ENCODE results near the gene RANGAP1.

Gene RANGAP1

DNA sequence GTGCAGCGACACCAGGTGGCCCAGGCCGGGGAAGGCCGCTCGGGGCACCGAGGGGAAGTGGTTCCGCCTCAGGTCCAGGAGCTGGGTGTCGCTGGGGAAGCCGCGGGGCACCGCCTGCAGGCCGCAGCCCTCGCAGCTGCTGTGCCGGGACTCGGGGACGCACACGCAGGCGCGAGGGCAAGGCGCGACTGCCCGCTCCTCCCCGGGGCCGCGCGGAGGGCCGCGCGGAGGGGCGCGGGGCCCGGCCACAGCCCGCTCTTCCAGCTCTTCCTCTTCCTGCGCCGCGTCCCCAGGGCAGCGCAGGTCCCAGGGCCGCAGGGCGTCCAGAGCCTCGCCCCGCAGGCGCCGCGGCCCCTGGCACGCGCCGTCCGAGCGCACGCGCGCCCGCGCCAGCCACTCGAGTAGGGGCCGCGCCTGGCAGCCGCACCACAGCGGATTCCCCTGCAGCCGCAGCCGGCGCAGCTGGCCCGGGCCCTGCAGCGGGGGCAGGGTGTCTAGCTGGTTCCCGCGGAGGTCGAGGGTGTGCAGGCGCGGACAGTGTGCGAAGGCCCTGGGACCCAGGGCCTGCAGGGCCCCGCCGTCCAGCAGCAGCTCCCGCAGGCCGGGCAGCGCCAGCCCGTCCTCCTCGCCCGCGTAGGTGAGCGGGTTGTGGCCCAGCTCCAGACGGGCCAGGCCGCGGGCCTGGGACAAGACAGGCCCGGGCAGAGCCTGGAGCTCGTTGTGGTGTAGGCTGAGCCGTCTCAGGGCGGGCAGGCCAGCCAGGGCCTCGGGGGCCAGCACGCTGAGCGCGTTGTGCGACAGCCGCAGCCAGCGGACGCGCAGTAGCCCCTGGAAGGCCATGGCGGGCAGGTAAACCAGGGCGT is 48.0 kb downstream of the RANGAP1 start:
- no peaks in the 10 kb centered on the region for H3K27me3 ChIP-seq (ENCODE audit: control insufficient read depth in 1 of 2, insufficient read depth in 2 of 2, low read length in 2 of 2)

DNA sequence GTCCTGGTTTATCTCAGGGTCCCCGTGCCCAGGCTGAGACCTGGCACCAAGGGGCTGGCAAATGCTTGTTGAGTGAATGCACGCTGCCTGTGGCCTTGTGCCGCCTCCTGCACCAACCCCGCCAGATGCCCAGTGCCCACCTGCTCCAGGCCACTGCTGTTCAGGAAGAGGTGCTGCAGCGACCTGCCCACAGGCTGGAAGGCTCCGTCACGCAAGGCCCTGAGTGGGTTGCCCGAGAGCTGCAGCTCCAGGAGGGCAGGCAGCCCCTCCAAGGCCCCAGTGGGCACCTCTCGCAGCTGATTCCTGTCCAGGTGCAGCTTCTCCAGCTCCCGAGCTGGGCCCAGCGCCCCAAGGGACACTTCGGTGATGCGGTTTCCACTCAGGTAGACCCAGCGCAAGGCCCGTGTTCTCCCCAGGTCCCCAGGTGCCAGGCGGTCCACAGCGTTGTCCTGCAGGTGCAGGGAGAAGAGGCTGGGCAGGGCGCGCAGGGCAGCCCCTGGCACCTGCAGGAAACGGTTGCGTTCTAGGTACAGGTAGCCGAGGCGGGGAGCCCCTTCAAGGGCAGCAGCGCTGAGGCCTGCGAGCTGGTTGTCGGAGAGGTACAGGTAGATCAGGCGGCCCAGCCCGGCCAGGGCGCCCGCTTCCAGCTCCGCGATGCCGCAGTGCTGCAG is 48.8 kb downstream of the RANGAP1 start:
- H3K4me3 ChIP-seq (ENCODE audit: low read depth in 1 of 2, low read length in 2 of 2), result peak overlapping the region; percentile 55 to 67
- peak overlapping the region; percentile 3 for H3K27ac ChIP-seq (ENCODE audit: low read depth, low read length)
- peaks cover 7 to 8% of the 10 kb centered on the region in 2 donors for H3K4me1 ChIP-seq (ENCODE audit: control insufficient read depth in 1 of 2, insufficient read depth in 2 of 2, low read length in 2 of 2)
- H3K9ac ChIP-seq (ENCODE audit: low read depth in 1 of 2, low read length in 2 of 2), result peak overlapping the region in 1 of 2 donors; percentile 47
- H3K36me3 ChIP-seq (ENCODE audit: control insufficient read depth in 1 of 2, insufficient read depth in 2 of 2, low read length in 2 of 2), result no peaks in the 10 kb centered on the region
- H3K27me3 ChIP-seq (ENCODE audit: control insufficient read depth in 1 of 2, insufficient read depth in 2 of 2, low read length in 2 of 2), result no peaks in the 10 kb centered on the region
- H3K9me3 ChIP-seq (ENCODE audit: control insufficient read depth in 1 of 2, low read length in 2 of 2), result no peaks in the 10 kb centered on the region

More for the DNA sequence above, 48.0 kb downstream of the RANGAP1 start:
- H3K27ac ChIP-seq (ENCODE audit: low read depth, low read length), result peak overlapping the region; percentile 3
- peak overlapping the region; percentile 55 to 67 for H3K4me3 ChIP-seq (ENCODE audit: low read depth in 1 of 2, low read length in 2 of 2)
- no peaks in the 10 kb centered on the region for H3K9me3 ChIP-seq (ENCODE audit: control insufficient read depth in 1 of 2, low read length in 2 of 2)
- peak overlapping the region in 1 of 2 donors; percentile 47 for H3K9ac ChIP-seq (ENCODE audit: low read depth in 1 of 2, low read length in 2 of 2)
- no peaks in the 10 kb centered on the region for H3K36me3 ChIP-seq (ENCODE audit: control insufficient read depth in 1 of 2, insufficient read depth in 2 of 2, low read length in 2 of 2)
- H3K4me1 ChIP-seq (ENCODE audit: control insufficient read depth in 1 of 2, insufficient read depth in 2 of 2, low read length in 2 of 2), result peaks cover 7 to 8% of the 10 kb centered on the region in 2 donors

DNA sequence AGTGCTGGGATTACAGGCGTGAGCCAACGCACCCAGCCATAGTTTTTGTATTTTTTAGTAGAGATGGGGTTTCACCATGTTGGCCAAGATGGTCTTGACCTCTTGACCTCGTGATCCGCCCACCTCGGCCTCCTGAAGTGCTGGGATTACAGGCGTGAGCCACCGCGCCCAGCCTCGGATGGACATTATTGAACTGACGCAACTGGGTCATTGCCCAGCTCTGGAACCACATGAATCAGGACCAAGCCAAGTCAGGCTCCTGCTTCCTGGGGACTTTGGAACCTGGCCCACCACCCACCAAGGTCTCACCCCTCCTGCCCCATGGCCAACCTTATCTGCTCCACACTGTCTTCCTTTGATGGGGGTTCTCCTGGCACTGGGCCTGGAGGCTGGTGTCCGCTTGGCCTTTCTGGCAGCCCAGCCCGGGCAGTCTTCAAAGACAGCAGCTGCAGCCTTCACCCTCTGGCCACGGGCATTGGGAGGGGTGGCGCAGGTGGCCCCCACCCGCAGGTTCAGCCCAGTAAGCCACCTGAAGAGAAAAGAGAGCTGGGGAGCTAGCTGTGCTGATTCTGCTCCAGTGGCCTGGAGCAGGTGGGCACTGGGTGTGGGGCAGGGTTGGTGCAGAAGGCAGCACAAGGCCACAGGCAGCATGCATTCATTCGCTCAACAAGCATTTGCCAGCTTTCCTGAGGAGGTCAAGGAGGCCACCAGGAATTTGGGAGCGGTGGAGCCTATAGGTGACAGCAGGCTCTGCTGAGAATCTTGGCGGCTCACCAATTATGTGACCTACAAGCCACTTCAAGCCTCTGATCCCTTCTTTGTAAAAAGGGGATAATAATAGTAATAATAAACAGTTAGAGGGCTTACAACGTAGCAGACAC is 50.9 kb downstream of the RANGAP1 start:
- Histone ChIP-seq H3K9ac (ENCODE audit: low read depth in 1 of 2, low read length in 2 of 2) (no peak overlapping the region), H3K4me1 (ENCODE audit: control insufficient read depth in 1 of 2, insufficient read depth in 2 of 2, low read length in 2 of 2) (peaks cover 7 to 8% of the 10 kb centered on the region in 2 donors), H3K4me3 (ENCODE audit: low read depth in 1 of 2, low read length in 2 of 2) (no peak overlapping the region), H3K9me3 (ENCODE audit: control insufficient read depth in 1 of 2, low read length in 2 of 2) (no peaks in the 10 kb centered on the region), H3K27me3 (ENCODE audit: control insufficient read depth in 1 of 2, insufficient read depth in 2 of 2, low read length in 2 of 2) (no peaks in the 10 kb centered on the region), H3K36me3 (ENCODE audit: control insufficient read depth in 1 of 2, insufficient read depth in 2 of 2, low read length in 2 of 2) (peaks cover 0 to 7% of the 10 kb centered on the region in 2 donors), H3K27ac (ENCODE audit: low read depth, low read length) (no peak overlapping the region)

DNA sequence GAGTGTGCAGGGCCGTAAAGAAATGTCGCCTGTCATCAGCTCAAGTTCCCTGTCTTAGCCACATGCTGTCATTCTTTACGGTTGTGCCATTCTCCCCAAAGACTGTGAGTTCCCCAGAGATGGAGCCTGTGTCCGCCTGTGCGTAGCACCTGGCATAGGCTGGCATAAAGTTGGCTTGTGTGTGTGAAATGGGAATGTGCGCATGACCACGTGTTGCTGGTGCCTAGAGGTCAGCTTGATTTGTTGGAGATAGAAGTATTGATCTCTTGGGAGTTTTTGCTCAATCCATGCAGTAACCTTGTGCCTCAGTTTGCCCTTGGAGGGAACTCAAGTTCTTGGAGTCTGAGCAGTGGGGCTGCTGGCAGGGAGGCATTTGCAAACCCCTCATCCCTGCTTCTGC is 54.6 kb downstream of the RANGAP1 start:
- peaks cover 9 to 37% of the 10 kb centered on the region in 2 donors for H3K36me3 ChIP-seq (ENCODE audit: control insufficient read depth in 1 of 2, insufficient read depth in 2 of 2, low read length in 2 of 2)
- no peak overlapping the region for H3K4me3 ChIP-seq (ENCODE audit: low read depth in 1 of 2, low read length in 2 of 2)
- H3K27ac ChIP-seq (ENCODE audit: low read depth, low read length), result no peak overlapping the region
- H3K9ac ChIP-seq (ENCODE audit: low read depth in 1 of 2, low read length in 2 of 2), result no peak overlapping the region
- H3K9me3 ChIP-seq (ENCODE audit: control insufficient read depth in 1 of 2, low read length in 2 of 2), result no peaks in the 10 kb centered on the region
- no peaks in the 10 kb centered on the region for H3K27me3 ChIP-seq (ENCODE audit: control insufficient read depth in 1 of 2, insufficient read depth in 2 of 2, low read length in 2 of 2)
- no peaks in the 10 kb centered on the region for H3K4me1 ChIP-seq (ENCODE audit: control insufficient read depth in 1 of 2, insufficient read depth in 2 of 2, low read length in 2 of 2)

DNA sequence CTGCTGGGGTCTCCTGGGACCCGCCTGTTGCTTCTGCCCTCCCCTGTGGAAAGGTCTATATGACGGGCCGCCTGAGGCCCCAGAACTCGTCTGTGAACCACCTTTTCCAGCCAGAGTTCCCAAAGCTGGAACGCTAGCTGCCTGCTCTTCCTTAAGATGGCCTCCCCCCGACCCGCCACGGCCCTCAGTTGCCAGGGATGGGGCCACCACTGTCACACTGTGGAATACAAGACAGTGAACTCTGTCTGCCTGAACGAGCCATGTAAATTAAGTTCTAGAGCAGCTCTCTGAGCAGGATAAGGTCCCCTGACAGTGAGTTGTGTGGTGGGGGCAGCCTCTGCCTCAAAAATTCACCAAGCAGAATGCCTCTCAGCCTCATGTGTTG is 55.6 kb downstream of the RANGAP1 start:
- Histone ChIP-seq H3K4me3 (ENCODE audit: low read depth in 1 of 2, low read length in 2 of 2) (no peak overlapping the region), H3K36me3 (ENCODE audit: control insufficient read depth in 1 of 2, insufficient read depth in 2 of 2, low read length in 2 of 2) (peaks cover 15 to 44% of the 10 kb centered on the region in 2 donors), H3K4me1 (ENCODE audit: control insufficient read depth in 1 of 2, insufficient read depth in 2 of 2, low read length in 2 of 2) (no peaks in the 10 kb centered on the region), H3K27me3 (ENCODE audit: control insufficient read depth in 1 of 2, insufficient read depth in 2 of 2, low read length in 2 of 2) (no peaks in the 10 kb centered on the region), H3K27ac (ENCODE audit: low read depth, low read length) (no peak overlapping the region), H3K9me3 (ENCODE audit: control insufficient read depth in 1 of 2, low read length in 2 of 2) (no peaks in the 10 kb centered on the region), H3K9ac (ENCODE audit: low read depth in 1 of 2, low read length in 2 of 2) (no peak overlapping the region)

DNA sequence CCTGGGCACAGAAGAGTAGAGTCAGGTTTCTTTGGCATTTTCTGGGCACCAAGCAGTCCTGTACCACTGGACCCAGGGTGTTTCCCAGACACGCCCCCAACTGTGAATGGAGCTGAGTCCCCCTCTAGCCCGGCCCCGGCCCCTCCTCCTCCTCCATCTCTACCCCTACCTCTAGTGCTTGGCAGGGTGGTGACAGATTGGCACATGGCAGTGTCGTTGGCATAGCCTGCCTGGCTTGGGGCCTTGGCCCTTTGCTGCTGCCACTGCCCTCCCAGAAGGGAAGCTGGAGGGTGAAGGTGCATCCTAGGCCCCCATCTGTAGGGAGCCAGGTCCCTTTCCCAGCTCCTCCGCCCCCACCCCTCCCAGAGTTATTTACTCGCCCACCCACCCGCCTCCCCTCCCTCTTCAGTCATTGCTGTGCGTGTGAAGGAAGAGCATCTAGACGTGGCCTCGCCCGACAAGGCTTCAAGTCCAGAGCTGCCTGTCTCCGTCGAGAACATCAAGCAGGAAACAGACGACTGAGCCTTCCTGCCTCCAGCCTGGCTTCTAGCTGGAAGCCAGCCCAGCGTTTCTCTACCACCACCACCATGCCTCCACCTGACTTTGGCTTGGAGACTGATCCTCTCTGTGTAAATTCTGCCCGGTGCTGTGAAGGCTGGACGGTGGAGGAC is 56.1 kb downstream of the RANGAP1 start:
- H3K36me3 ChIP-seq (ENCODE audit: control insufficient read depth in 1 of 2, insufficient read depth in 2 of 2, low read length in 2 of 2), result peaks cover 19 to 49% of the 10 kb centered on the region in 2 donors

DNA sequence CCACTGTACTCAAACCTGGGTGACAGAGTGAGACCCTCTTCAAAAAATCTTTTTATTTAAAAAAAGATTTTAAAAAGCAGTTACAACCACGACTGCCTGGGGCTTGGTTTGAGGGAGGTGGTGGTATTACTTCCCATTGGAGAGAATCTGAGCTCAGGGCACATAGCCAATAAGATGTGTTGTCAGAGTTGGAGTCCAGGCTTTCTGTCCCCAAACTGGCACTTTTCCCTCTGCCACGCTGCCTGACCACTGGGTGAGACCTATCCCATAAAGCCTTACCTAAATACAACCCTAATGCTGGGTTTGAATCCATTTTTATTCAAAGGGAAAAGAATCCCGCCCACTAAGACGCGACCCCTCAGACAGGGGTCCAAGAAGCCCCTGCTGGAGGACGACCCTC is 56.8 kb downstream of the RANGAP1 start:
- peaks cover 23 to 56% of the 10 kb centered on the region in 2 donors for H3K36me3 ChIP-seq (ENCODE audit: control insufficient read depth in 1 of 2, insufficient read depth in 2 of 2, low read length in 2 of 2)
- no peak overlapping the region for H3K4me3 ChIP-seq (ENCODE audit: low read depth in 1 of 2, low read length in 2 of 2)
- H3K9ac ChIP-seq (ENCODE audit: low read depth in 1 of 2, low read length in 2 of 2), result no peak overlapping the region
- H3K27ac ChIP-seq (ENCODE audit: low read depth, low read length), result no peak overlapping the region
- no peaks in the 10 kb centered on the region for H3K27me3 ChIP-seq (ENCODE audit: control insufficient read depth in 1 of 2, insufficient read depth in 2 of 2, low read length in 2 of 2)
- no peaks in the 10 kb centered on the region for H3K9me3 ChIP-seq (ENCODE audit: control insufficient read depth in 1 of 2, low read length in 2 of 2)
- H3K4me1 ChIP-seq (ENCODE audit: control insufficient read depth in 1 of 2, insufficient read depth in 2 of 2, low read length in 2 of 2), result no peaks in the 10 kb centered on the region

More for the DNA sequence above, 56.1 kb downstream of the RANGAP1 start:
- no peak overlapping the region for H3K9ac ChIP-seq (ENCODE audit: low read depth in 1 of 2, low read length in 2 of 2)
- H3K4me1 ChIP-seq (ENCODE audit: control insufficient read depth in 1 of 2, insufficient read depth in 2 of 2, low read length in 2 of 2), result no peaks in the 10 kb centered on the region
- no peak overlapping the region for H3K4me3 ChIP-seq (ENCODE audit: low read depth in 1 of 2, low read length in 2 of 2)
- H3K9me3 ChIP-seq (ENCODE audit: control insufficient read depth in 1 of 2, low read length in 2 of 2), result no peaks in the 10 kb centered on the region
- H3K27me3 ChIP-seq (ENCODE audit: control insufficient read depth in 1 of 2, insufficient read depth in 2 of 2, low read length in 2 of 2), result no peaks in the 10 kb centered on the region
- H3K27ac ChIP-seq (ENCODE audit: low read depth, low read length), result no peak overlapping the region

DNA sequence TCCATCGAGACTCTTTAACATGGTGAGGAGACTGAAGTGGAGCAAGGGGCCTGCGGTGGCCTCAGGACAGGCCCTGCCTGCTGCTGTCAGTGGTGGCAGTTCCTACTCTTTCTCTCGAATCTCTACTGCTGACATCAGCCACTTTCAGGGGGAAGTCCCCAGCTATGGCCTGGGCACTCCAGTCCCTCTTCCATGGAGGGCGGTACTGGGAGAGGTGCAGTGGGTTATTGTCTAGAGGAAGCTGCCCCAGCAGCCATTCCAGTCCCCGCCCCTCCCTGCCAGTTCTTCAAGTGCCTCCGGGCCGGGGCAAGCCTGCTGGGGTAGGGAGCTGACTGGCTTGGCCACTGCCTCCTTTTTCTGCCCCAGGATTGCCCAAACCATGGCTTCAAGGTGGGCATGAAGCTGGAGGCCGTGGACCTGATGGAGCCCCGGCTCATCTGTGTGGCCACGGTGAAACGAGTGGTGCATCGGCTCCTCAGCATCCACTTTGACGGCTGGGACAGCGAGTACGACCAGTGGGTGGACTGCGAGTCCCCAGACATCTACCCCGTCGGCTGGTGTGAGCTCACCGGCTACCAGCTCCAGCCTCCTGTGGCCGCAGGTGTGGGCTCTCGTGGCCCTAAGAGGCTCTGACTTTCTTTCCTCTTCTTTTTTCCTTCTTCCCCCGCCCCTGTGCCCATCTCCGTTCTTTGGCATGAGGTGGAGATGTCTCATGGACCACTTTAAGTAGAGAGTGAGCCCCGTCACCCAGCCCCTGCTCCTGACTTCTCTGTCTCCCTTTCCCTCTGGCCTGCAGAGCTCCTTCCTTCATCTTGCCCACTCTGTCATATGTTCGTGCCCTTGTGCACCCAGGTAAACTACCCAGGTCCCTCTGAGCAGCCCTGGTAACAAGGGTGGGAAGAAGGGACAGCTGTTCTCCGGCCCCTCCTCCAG is 59.0 kb downstream of the RANGAP1 start:
- Histone ChIP-seq H3K27me3 (ENCODE audit: control insufficient read depth in 1 of 2, insufficient read depth in 2 of 2, low read length in 2 of 2) (no peaks in the 10 kb centered on the region), H3K4me1 (ENCODE audit: control insufficient read depth in 1 of 2, insufficient read depth in 2 of 2, low read length in 2 of 2) (no peaks in the 10 kb centered on the region), H3K9me3 (ENCODE audit: control insufficient read depth in 1 of 2, low read length in 2 of 2) (no peaks in the 10 kb centered on the region), H3K9ac (ENCODE audit: low read depth in 1 of 2, low read length in 2 of 2) (no peak overlapping the region), H3K27ac (ENCODE audit: low read depth, low read length) (no peak overlapping the region), H3K36me3 (ENCODE audit: control insufficient read depth in 1 of 2, insufficient read depth in 2 of 2, low read length in 2 of 2) (peaks cover 29 to 78% of the 10 kb centered on the region in 2 donors), H3K4me3 (ENCODE audit: low read depth in 1 of 2, low read length in 2 of 2) (no peak overlapping the region)

DNA sequence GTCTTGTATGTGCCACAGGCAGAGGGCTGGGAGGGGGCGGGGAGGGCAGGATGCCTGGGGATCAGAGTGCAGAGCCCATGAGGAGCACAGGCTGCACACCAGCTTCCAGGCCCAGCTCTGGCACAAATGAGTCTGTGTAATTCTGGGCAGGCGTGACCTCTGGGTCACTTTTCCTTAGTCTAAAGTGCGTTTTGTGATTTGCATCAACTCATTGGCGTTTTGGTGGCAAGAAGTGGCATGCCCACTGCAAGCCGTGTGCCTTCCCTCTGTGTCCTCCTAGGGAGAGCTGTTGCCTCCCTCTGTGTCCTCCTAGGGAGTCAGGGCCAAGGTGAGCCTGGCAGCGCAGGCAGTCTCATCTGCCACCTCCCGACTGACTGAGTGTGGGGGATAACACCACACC is 62.5 kb downstream of the RANGAP1 start:
- Histone ChIP-seq H3K9ac (ENCODE audit: low read depth in 1 of 2, low read length in 2 of 2) (no peak overlapping the region), H3K4me3 (ENCODE audit: low read depth in 1 of 2, low read length in 2 of 2) (no peak overlapping the region), H3K4me1 (ENCODE audit: control insufficient read depth in 1 of 2, insufficient read depth in 2 of 2, low read length in 2 of 2) (no peaks in the 10 kb centered on the region), H3K27me3 (ENCODE audit: control insufficient read depth in 1 of 2, insufficient read depth in 2 of 2, low read length in 2 of 2) (no peaks in the 10 kb centered on the region), H3K36me3 (ENCODE audit: control insufficient read depth in 1 of 2, insufficient read depth in 2 of 2, low read length in 2 of 2) (peaks cover 41 to 85% of the 10 kb centered on the region in 2 donors), H3K27ac (ENCODE audit: low read depth, low read length) (no peak overlapping the region), H3K9me3 (ENCODE audit: control insufficient read depth in 1 of 2, low read length in 2 of 2) (no peaks in the 10 kb centered on the region)

Data from duodenal mucosa (tissue), 2 donors.